ENCODE results near the gene TPD52L1.

DNA sequence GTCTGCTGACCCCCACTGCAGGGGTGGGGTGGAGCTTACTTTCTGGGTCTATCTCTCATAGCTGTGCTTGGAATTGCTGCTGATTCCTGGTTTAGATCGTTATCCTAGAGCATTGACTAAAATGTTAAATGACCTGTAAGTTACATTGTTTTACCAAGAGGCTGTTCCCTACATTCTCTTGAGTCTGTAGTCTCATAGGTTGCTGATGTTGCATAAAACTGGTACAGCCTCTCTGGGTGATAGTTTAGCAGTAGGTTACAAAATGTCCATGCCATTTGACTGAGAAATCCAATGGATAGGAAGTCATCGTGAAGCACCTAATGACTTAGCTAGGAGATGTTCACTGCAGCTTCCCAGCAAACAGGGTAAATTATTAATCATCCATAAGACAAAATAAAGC, 62.4 kb downstream of the TPD52L1 start:
- TF ChIP-seq POLR2A (IDR thresholded peaks at IDR 0.05; ENCODE audit: low read depth, low read length), result no peak
- TF ChIP-seq, protein P1, sequence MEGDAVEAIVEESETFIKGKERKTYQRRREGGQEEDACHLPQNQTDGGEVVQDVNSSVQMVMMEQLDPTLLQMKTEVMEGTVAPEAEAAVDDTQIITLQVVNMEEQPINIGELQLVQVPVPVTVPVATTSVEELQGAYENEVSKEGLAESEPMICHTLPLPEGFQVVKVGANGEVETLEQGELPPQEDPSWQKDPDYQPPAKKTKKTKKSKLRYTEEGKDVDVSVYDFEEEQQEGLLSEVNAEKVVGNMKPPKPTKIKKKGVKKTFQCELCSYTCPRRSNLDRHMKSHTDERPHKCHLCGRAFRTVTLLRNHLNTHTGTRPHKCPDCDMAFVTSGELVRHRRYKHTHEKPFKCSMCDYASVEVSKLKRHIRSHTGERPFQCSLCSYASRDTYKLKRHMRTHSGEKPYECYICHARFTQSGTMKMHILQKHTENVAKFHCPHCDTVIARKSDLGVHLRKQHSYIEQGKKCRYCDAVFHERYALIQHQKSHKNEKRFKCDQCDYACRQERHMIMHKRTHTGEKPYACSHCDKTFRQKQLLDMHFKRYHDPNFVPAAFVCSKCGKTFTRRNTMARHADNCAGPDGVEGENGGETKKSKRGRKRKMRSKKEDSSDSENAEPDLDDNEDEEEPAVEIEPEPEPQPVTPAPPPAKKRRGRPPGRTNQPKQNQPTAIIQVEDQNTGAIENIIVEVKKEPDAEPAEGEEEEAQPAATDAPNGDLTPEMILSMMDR (IDR thresholded peaks at IDR 0.05; ENCODE audit: extremely low read depth in 1 of 2, insufficient read depth in 1 of 2, low read depth in 1 of 2, low read length in 2 of 2), result no peak
- TF ChIP-seq POLR2AphosphoS5 (IDR thresholded peaks at IDR 0.05; ENCODE audit: insufficient read depth, low read depth, low read length), result no peak
- no peak for TF ChIP-seq GATA2 (IDR thresholded peaks at IDR 0.05; ENCODE audit: insufficient read depth, insufficient read length, low read depth, low read length)
- TF ChIP-seq FOS (IDR thresholded peaks at IDR 0.05; ENCODE audit: borderline replicate concordance, insufficient read depth, low read length), result no peak
- TF ChIP-seq, protein P2, sequence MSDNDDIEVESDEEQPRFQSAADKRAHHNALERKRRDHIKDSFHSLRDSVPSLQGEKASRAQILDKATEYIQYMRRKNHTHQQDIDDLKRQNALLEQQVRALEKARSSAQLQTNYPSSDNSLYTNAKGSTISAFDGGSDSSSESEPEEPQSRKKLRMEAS (IDR thresholded peaks at IDR 0.05; ENCODE audit: insufficient read depth, insufficient read length), result no peak
- TF ChIP-seq EZH2 (IDR thresholded peaks at IDR 0.05; ENCODE audit: borderline replicate concordance, low read depth, low read length, severe bottlenecking), result no peak

All from endothelial cell of umbilical vein (primary cell).